ENCODE results near the gene FOXE1. TPM values are rescaled to one million over a fixed set of nuclear protein-coding genes. Genes with fewer than 3 reads are reported as not detected.

FOXE1 gene
- total RNA-seq, 1 donor from 2014 or later, result not detected

DNA sequence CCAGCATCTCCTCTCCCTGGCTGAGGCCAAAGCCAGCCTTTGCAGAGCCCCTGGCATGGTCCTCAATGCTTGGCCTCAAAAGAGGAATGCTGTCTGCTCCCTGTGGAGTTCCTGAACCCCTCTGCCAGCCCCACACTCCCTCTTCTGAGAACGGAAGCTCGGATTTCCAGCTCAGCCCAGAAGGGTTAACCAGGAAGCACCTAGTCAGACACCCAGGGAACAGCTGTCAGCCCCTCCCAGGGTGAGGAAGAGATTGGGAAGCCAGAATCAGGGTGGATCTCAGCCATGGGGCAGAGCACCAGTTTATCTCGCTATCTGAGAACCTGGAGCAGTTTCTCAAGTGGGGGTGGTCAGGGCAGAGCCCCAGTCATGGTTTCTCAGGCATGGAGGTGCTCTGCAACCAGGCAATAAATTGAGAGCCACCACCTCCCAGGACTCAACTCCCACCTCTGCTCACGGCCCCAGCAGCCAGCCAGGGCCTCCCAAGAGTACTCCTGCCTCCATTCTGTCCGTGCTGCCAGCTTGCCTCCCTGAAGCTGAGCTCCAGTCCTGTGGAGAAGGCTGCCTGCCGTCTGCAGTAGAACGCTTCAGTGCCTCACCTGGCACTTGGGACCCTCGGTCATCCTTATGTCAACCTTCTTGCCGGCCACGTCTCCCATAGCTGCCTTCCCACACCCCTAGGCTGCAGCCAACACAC, 7.6 kb downstream of the FOXE1 start:
- TF ChIP-seq, protein P1, sequence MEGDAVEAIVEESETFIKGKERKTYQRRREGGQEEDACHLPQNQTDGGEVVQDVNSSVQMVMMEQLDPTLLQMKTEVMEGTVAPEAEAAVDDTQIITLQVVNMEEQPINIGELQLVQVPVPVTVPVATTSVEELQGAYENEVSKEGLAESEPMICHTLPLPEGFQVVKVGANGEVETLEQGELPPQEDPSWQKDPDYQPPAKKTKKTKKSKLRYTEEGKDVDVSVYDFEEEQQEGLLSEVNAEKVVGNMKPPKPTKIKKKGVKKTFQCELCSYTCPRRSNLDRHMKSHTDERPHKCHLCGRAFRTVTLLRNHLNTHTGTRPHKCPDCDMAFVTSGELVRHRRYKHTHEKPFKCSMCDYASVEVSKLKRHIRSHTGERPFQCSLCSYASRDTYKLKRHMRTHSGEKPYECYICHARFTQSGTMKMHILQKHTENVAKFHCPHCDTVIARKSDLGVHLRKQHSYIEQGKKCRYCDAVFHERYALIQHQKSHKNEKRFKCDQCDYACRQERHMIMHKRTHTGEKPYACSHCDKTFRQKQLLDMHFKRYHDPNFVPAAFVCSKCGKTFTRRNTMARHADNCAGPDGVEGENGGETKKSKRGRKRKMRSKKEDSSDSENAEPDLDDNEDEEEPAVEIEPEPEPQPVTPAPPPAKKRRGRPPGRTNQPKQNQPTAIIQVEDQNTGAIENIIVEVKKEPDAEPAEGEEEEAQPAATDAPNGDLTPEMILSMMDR (IDR thresholded peaks at IDR 0.05; ENCODE audit: partially characterized antibody, unreplicated experiment), result no peak
- DNase-seq, result no peak
- Mint-ChIP-seq H3K9me3 (ENCODE audit: unreplicated experiment) (no peaks in the 10 kb centered on the region), H3K4me1 (ENCODE audit: low read depth, unreplicated experiment) (peaks cover 2% of the 10 kb centered on the region), H3K4me3 (ENCODE audit: unreplicated experiment) (no peak overlapping the region), H3K27me3 (ENCODE audit: unreplicated experiment) (peaks cover 29% of the 10 kb centered on the region), H3K36me3 (ENCODE audit: unreplicated experiment) (peaks cover 5% of the 10 kb centered on the region), H3K27ac (ENCODE audit: unreplicated experiment) (no peak overlapping the region)

DNA sequence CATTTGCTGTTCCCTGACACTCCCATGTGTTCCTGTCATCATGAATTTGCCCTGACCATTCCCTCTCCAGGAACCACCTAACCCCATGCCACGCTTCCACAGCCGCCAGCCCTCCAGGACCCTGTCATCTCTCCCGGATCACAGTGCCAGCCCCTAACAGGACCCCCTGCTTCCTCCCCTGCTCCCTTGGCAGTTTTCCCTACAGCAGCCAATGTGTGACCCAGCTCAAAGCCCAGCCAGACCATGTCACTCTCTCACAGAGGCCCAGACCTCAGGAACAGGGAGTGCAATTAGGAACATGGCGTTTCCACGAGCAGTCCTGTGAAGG, 8.1 kb downstream of the FOXE1 start:
- Mint-ChIP-seq H3K4me3 (ENCODE audit: unreplicated experiment) (no peak overlapping the region), H3K27me3 (ENCODE audit: unreplicated experiment) (peaks cover 24% of the 10 kb centered on the region), H3K36me3 (ENCODE audit: unreplicated experiment) (peaks cover 5% of the 10 kb centered on the region), H3K9me3 (ENCODE audit: unreplicated experiment) (no peaks in the 10 kb centered on the region), H3K4me1 (ENCODE audit: low read depth, unreplicated experiment) (peaks cover 2% of the 10 kb centered on the region), H3K27ac (ENCODE audit: unreplicated experiment) (no peak overlapping the region)
- TF ChIP-seq, protein P1 (IDR thresholded peaks at IDR 0.05; ENCODE audit: partially characterized antibody, unreplicated experiment), result no peak
- no peak for DNase-seq

DNA sequence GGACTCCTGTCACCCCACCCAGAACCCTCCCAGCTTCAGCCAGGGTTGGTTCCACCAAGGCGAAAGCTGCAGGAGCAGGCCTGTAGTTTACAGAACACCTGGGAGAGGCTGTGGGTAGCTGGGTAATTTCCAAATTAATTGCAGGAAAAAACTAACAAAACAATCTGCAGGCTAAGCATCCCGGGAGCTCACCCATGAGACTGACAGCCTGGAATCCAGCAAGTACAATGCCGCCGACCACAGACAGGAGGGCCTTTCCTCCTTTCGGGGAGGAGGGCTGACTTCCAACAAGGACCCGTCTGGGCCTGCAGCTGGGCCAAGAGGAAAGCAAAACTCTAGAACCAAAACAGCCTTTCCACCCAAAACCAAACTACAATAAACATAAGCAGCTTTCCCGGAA, 10.3 kb downstream of the FOXE1 start:
- Mint-ChIP-seq H3K4me3 (ENCODE audit: unreplicated experiment) (no peak overlapping the region), H3K27me3 (ENCODE audit: unreplicated experiment) (peaks cover 14% of the 10 kb centered on the region), H3K4me1 (ENCODE audit: low read depth, unreplicated experiment) (no peaks in the 10 kb centered on the region), H3K27ac (ENCODE audit: unreplicated experiment) (no peak overlapping the region), H3K9me3 (ENCODE audit: unreplicated experiment) (no peaks in the 10 kb centered on the region), H3K36me3 (ENCODE audit: unreplicated experiment) (peaks cover 5% of the 10 kb centered on the region)
- TF ChIP-seq, protein P1 (IDR thresholded peaks at IDR 0.05; ENCODE audit: partially characterized antibody, unreplicated experiment), result no peak
- no peak for DNase-seq

DNA sequence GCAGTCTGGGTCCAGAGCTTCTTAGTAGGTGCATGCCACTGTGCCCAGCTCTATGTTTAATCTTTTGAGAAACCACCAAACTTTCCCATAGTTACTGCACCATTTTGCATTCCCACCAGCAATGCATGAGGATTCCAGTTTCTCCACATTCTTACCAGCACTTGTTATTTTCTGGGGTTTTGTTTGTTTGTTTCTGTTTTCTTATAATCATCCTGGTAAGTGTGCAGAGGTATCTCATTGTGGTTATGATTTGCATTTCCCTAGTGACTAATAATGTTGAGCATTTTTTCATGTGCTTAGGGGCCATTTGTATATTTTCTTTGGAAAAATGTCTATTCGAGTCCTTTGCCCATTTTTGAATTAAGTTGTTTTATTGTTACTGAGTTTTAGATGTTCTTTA, 11.4 kb downstream of the FOXE1 start:
- TF ChIP-seq, protein P1 (IDR thresholded peaks at IDR 0.05; ENCODE audit: partially characterized antibody, unreplicated experiment), result no peak
- Mint-ChIP-seq H3K4me1 (ENCODE audit: low read depth, unreplicated experiment) (no peaks in the 10 kb centered on the region), H3K36me3 (ENCODE audit: unreplicated experiment) (peaks cover 5% of the 10 kb centered on the region), H3K27ac (ENCODE audit: unreplicated experiment) (no peak overlapping the region), H3K9me3 (ENCODE audit: unreplicated experiment) (peaks cover 2% of the 10 kb centered on the region), H3K4me3 (ENCODE audit: unreplicated experiment) (no peak overlapping the region), H3K27me3 (ENCODE audit: unreplicated experiment) (peaks cover 11% of the 10 kb centered on the region)
- DNase-seq, result no peak

DNA sequence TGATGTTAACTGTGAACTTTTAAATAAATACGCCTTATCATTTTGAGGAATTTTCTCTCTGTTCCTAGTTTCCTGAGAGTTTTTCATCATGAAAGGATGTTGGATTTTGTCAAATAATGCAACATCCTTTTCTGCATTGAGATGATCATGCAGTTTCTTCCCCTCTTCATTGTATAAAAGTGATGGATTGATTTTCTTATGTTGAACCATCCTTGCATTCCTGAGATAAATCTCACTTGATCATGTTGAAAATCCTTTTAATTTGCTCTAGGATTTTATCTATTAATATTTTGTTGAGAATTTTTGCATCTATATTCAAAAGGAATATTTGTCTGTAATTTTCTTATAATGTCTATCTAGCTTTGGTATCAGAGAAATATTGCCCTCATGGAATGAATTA, 13.3 kb downstream of the FOXE1 start:
- no peak overlapping the region for H3K4me3 Mint-ChIP-seq (ENCODE audit: unreplicated experiment)
- TF ChIP-seq, protein P1 (IDR thresholded peaks at IDR 0.05; ENCODE audit: partially characterized antibody, unreplicated experiment), result no peak
- no peaks in the 10 kb centered on the region for H3K4me1 Mint-ChIP-seq (ENCODE audit: low read depth, unreplicated experiment)
- H3K27ac Mint-ChIP-seq (ENCODE audit: unreplicated experiment), result no peak overlapping the region
- peaks cover under 1% of the 10 kb centered on the region for H3K36me3 Mint-ChIP-seq (ENCODE audit: unreplicated experiment)
- no peaks in the 10 kb centered on the region for H3K27me3 Mint-ChIP-seq (ENCODE audit: unreplicated experiment)
- peaks cover 2% of the 10 kb centered on the region for H3K9me3 Mint-ChIP-seq (ENCODE audit: unreplicated experiment)
- DNase-seq, result no peak
